ENCODE measurements around the gene CPNE9.

CPNE9 gene

GRCh38 chr3:9767418-9767817 lies 63.8 kb downstream of the CPNE9 start:
- Histone ChIP-seq H3K36me3 (ENCODE audit: insufficient read depth) (no peaks in the 10 kb centered on the region), H3K4me2 (no peak overlapping the region), H3K79me2 (ENCODE audit: insufficient read depth, low read depth) (no peaks in the 10 kb centered on the region), H4K20me1 (ENCODE audit: insufficient read depth) (no peaks in the 10 kb centered on the region), H3K27me3 (ENCODE audit: insufficient read depth, low read depth) (no peaks in the 10 kb centered on the region), H2AFZ (ENCODE audit: low read depth) (no peak overlapping the region), H3K27ac (no peak overlapping the region), H3K4me1 (ENCODE audit: low read depth, poor library complexity, severe bottlenecking) (no peaks in the 10 kb centered on the region), H3K4me3 (IDR thresholded peaks at IDR 0.05; ENCODE audit: insufficient read depth, low read depth, low read length) (no peak overlapping the region), H3K9ac (no peak overlapping the region)
- no peak for TF ChIP-seq CTCF (conservative IDR thresholded peaks at IDR 0.05; ENCODE audit: low read depth, low read length)

DNA sequence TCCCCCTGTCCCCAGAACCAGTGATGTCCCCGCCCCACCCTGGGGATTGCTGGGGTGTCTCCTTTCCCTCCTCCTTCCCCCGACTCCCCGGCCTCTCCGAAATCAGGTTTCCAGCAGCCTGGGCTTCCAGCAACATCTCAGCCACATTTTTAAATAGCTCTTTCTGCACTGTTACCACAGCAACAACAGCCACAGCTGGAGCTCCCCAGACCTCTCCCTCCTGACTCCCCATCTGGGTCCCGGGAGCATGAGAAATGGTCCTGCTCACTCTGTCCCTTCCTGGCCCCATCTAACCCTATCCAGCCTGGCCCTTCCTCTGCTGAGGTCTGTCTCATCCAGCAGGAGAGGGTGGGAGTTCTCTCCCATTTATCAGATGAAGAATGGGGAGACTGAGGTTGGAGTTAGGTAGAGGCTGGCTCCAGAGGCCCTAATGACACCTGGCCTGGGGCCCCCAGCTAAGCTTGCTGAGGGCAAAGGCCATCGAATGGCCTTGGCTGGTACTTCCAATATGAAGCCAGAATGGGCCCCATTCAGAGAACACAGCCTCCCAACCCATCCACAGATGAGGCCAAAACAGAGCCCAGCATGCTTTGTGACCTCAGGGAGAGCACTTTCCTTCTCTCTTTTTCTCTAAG lies 64.6 kb downstream of the CPNE9 start:
- H3K27me3 ChIP-seq (ENCODE audit: insufficient read depth, low read depth), result no peaks in the 10 kb centered on the region
- no peak overlapping the region for H3K9ac ChIP-seq
- no peak overlapping the region for H3K4me2 ChIP-seq
- no peak overlapping the region for H3K4me3 ChIP-seq (IDR thresholded peaks at IDR 0.05; ENCODE audit: insufficient read depth, low read depth, low read length)
- no peak overlapping the region for H2AFZ ChIP-seq (ENCODE audit: low read depth)
- H3K27ac ChIP-seq, result no peak overlapping the region
- H3K36me3 ChIP-seq (ENCODE audit: insufficient read depth), result no peaks in the 10 kb centered on the region
- TF ChIP-seq CTCF (conservative IDR thresholded peaks at IDR 0.05; ENCODE audit: low read depth, low read length), result no peak
- H4K20me1 ChIP-seq (ENCODE audit: insufficient read depth), result no peaks in the 10 kb centered on the region
- no peaks in the 10 kb centered on the region for H3K79me2 ChIP-seq (ENCODE audit: insufficient read depth, low read depth)
- no peaks in the 10 kb centered on the region for H3K4me1 ChIP-seq (ENCODE audit: low read depth, poor library complexity, severe bottlenecking)

DNA sequence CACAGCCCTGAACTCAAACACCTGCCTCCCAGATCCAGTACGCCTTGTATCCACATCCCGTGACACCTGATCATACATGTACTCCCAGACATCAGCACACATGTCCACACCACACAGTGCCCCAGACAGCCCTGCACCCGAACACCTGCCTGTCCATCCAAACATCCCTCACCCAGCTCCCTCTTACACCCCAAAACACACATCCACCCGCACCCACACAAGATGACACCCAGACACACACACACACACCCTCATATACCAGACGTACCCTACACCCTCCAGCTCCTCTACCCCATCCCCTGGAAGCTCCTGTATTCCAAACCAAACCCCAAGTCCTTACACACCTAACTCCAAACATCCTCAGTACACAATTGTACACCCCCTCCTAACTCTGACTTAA lies 65.4 kb downstream of the CPNE9 start:
- Histone ChIP-seq H3K27ac (no peak overlapping the region), H2AFZ (ENCODE audit: low read depth) (no peak overlapping the region), H3K79me2 (ENCODE audit: insufficient read depth, low read depth) (no peaks in the 10 kb centered on the region), H4K20me1 (ENCODE audit: insufficient read depth) (no peaks in the 10 kb centered on the region), H3K4me1 (ENCODE audit: low read depth, poor library complexity, severe bottlenecking) (no peaks in the 10 kb centered on the region), H3K9ac (no peak overlapping the region; the same call in 1 of the 2 replicates), H3K27me3 (ENCODE audit: insufficient read depth, low read depth) (no peaks in the 10 kb centered on the region), H3K4me3 (IDR thresholded peaks at IDR 0.05; ENCODE audit: insufficient read depth, low read depth, low read length) (no peak overlapping the region), H3K4me2 (peak overlapping the region; percentile 34; the same call in 1 of the 2 replicates), H3K36me3 (ENCODE audit: insufficient read depth) (no peaks in the 10 kb centered on the region)
- TF ChIP-seq CTCF (conservative IDR thresholded peaks at IDR 0.05; ENCODE audit: low read depth, low read length), result no peak

GRCh38 chr3:9769426-9770275 lies 66.0 kb downstream of the CPNE9 start, which contains the start of gene CAMK1:
Gene CAMK1, minus strand, starts transcription at chr3:9769947. Its CDS starts 2,198 bp downstream, at chr3:9767749.
- Histone ChIP-seq H3K9ac (peak within 1 kb of the TSS; percentile 53), H3K79me2 (ENCODE audit: insufficient read depth, low read depth) (no peaks in the 10 kb centered on the region), H3K27ac (no peak within 1 kb of the TSS), H2AFZ (ENCODE audit: low read depth) (peak within 1 kb of the TSS; percentile 67), H3K36me3 (ENCODE audit: insufficient read depth) (no peaks in the 10 kb centered on the region), H3K4me1 (ENCODE audit: low read depth, poor library complexity, severe bottlenecking) (no peaks in the 10 kb centered on the region), H4K20me1 (ENCODE audit: insufficient read depth) (no peaks in the 10 kb centered on the region), H3K4me2 (peak within 1 kb of the TSS; percentile 34; the same call in 1 of the 2 replicates), H3K27me3 (ENCODE audit: insufficient read depth, low read depth) (no peaks in the 10 kb centered on the region), H3K4me3 (IDR thresholded peaks at IDR 0.05; ENCODE audit: insufficient read depth, low read depth, low read length) (no peak within 1 kb of the TSS)
- no peak for TF ChIP-seq CTCF (conservative IDR thresholded peaks at IDR 0.05; ENCODE audit: low read depth, low read length)
